Body of pancreas (tissue), 4 donors: ENCODE results near the gene EIF5AL1. TPM values are rescaled to one million over a fixed set of nuclear protein-coding genes. Genes with fewer than 3 reads are reported as not detected.

Experiments
- ATAC-seq: fragments of 150-250 bp; one replicate; pipeline ENCODE4 v1.9.1; 2016
- DNase-seq, 4 donors: peaks; one replicate each; pipeline ENCODE4 v3.0.0-alpha.2; 2019
- H3K27ac ChIP-seq, 4 donors: fragments of 200-600 bp; sonication (generic); 1 replicate in 3 of 4; 2 replicates in 1 of 4; pipeline versions ENCODE4 v1.5.1 to v1.6.1; 2016 to 2019; ENCODE audit warnings: mild to moderate bottlenecking in 1 of 4, mixed read lengths in 1 of 4, moderate library complexity in 1 of 4
- H3K27me3 ChIP-seq, 2 donors: fragments of 200-600 bp; sonication (generic); one replicate each; pipeline ENCODE4 v1.6.0; 2016; ENCODE audit warnings: mild to moderate bottlenecking in 1 of 2
- H3K36me3 ChIP-seq, 2 donors: fragments of 200-600 bp; sonication (generic); replicated peaks in 1 of 2; 2 replicates each; pipeline ENCODE4 v1.5.1; 2016; ENCODE audit warnings: low read depth in 2 of 2; ENCODE audit not compliant: insufficient read depth in 1 of 2
- H3K4me1 ChIP-seq: fragments of 200-600 bp; sonication (generic); one replicate; pipeline ENCODE4 v1.6.0; 2016
- H3K4me3 ChIP-seq, 2 donors: fragments of 200-600 bp; sonication (generic); 1 replicate in 1 of 2; 2 replicates in 1 of 2; pipeline ENCODE4 v1.5.1; 2016 to 2019
- H3K9me3 ChIP-seq, 3 donors: fragments of 200-600 bp; sonication (generic); 1 replicate in 2 of 3; 2 replicates in 1 of 3; pipeline ENCODE4 v1.5.1; 2016
- CTCF ChIP-seq, 7 experiments: fragments of 450-650 bp in 4 of 7; fragments of 200-600 bp in 3 of 7; sonication (generic) in 3 of 7; IDR thresholded peaks; one replicate each; pipeline ENCODE4 v1.5.1; 2016 to 2019; ENCODE audit warnings: antibody characterized with exemption in 7 of 7
- POLR2A ChIP-seq, 3 donors: fragments of 450-650 bp; IDR thresholded peaks; one replicate each; pipeline ENCODE4 v1.6.1; 2016; ENCODE audit warnings: antibody characterized with exemption in 3 of 3, mild to moderate bottlenecking in 2 of 3
- WGBS, 2 donors: methylation state at CpG; one replicate each; pipeline ENCODE4 v1.1.5; 2017; 5-methylcytosine and 5-hydroxymethylcytosine counted together
- intact Hi-C: fragments of 100-400 bp; cut with DNase I; formaldehyde crosslinking; loops from one replicate; pipeline ENCODE4 v1.15.1; 2023
- total RNA-seq, 2 donors: library from RNA; depleted of rRNA; stranded (reverse); fragments of >200 nt; gene quantifications; one replicate each; pipeline ENCODE4 v1.1.0, GENCODE V29; 2016

Gene EIF5AL1
- total RNA-seq, 2 donors from 2014 or later: not detected

DNA sequence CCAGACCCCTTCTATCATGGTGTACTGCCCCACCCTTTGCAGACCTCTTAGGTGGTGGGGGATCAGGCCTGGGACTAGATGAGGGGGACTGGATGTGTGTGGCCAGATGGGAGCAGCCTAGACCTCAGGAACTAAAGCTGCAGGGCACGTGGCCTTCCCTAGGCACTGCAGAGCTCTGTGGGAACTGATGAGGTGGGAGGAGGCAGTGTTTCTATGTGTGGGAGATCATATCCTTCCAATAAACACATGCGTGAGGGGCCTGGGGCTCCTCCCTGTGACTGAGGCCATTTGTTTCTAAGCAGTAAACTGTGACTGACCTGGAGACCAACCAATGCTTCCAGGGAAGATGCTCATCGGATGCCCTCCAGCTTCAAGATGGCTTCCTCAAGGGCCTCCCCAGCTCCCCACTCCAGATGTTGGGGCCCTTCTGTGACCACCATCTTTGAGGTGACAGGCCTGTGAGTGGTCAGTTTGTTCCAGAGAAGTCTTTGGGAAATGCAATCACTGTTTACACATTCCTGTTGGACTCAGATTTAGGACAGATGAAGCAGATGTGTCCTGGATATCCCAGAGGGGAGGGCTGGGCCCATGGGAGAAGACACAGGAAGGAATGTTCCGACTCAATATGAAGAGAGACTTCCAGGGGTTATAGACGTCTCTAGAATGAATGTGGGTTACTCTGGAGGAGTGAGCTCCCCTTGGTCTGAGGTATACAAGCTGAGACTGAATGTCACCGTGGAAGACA lies 43.3 kb upstream of the EIF5AL1 start:
- Histone ChIP-seq H3K4me3 (no peak overlapping the region), H3K9me3 (no peaks in the 10 kb centered on the region), H3K36me3 (no peaks in the 10 kb centered on the region), H3K27me3 (no peaks in the 10 kb centered on the region), H3K4me1 (peaks cover 10% of the 10 kb centered on the region), H3K27ac (no peak overlapping the region)
- no peak for TF ChIP-seq POLR2A (IDR thresholded peaks at IDR 0.05)
- no peak for TF ChIP-seq CTCF (IDR thresholded peaks at IDR 0.05)
- ATAC-seq (no peak), DNase-seq (peak in 1 of 4 donors; percentile 6)
- WGBS, 2 donors: 71 to 73% methylated on average over 5 to 6 of the region's 6 CpGs
- intact Hi-C loops: no loop called here

DNA sequence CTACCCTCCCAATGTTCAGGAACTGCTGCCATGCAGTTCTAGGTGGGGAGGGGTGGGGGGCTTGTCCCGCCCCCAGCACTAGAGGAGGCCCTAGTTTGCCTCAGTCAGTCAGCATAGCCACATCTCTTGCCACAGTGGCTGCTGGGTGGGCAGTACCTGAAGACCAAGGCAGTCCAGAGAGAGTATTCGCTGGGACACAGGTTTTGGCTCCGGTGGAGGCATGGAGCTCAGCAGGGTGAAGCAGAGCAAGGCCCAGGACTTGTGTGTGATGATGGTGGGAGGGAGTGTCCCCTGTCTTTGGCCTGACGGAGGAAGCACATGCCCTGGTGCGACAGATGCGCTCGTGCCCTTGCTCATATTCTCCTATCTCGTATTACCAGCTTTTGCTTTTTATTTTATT lies 42.2 kb upstream of the EIF5AL1 start:
- Histone ChIP-seq H3K9me3 (no peaks in the 10 kb centered on the region), H3K27me3 (no peaks in the 10 kb centered on the region), H3K27ac (no peak overlapping the region), H3K4me1 (peaks cover 10% of the 10 kb centered on the region), H3K36me3 (no peaks in the 10 kb centered on the region), H3K4me3 (no peak overlapping the region)
- WGBS, 2 donors: 89 to 91% methylated on average over 8 of the region's 8 CpGs
- TF ChIP-seq CTCF (IDR thresholded peaks at IDR 0.05) (no peak), POLR2A (IDR thresholded peaks at IDR 0.05) (no peak)
- intact Hi-C loops: no loop called here
- DNase-seq (peak in 1 of 4 donors; percentile 5), ATAC-seq (no peak)

- 91 to 92% methylated on average over 4 of the region's 4 CpGs for WGBS, 2 donors
- intact Hi-C loops: no loop called here
- ATAC-seq (no peak), DNase-seq (peak in 1 of 4 donors; percentile 2)
- no peaks in the 10 kb centered on the region for H3K9me3 ChIP-seq
- no peak overlapping the region for H3K27ac ChIP-seq
- TF ChIP-seq POLR2A (IDR thresholded peaks at IDR 0.05) (no peak), CTCF (IDR thresholded peaks at IDR 0.05) (no peak)
- no peaks in the 10 kb centered on the region for H3K36me3 ChIP-seq
- no peaks in the 10 kb centered on the region for H3K27me3 ChIP-seq
- H3K4me1 ChIP-seq: peaks cover 10% of the 10 kb centered on the region
- H3K4me3 ChIP-seq: no peak overlapping the region
Observed at GRCh38 chr10:79471776-79472175, 40.6 kb upstream of the EIF5AL1 start.

DNA sequence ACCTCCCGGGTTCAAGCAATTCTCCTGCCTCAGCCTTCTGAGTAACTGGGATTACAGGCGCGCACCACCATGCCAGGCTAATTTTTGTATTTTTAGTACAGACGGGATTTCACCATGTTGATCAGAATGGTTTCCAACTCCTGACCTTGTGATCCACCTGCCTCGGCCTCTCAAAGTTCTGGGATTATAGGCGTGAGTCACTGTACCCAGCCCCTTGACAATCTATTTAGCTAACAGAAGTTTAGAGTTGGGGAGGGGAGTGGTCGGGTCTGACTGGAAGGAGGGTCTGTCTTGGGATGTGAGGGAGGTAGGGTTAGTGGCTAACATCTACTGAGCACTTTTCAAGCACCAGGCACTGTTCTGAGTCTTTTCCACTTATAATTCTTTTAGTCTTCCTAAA lies 39.9 kb upstream of the EIF5AL1 start:
- no peaks in the 10 kb centered on the region for H3K27me3 ChIP-seq
- H3K36me3 ChIP-seq: no peaks in the 10 kb centered on the region
- intact Hi-C loops: no loop called here
- WGBS, 2 donors: 84 to 85% methylated on average over 7 of the region's 7 CpGs
- TF ChIP-seq POLR2A (IDR thresholded peaks at IDR 0.05) (no peak), CTCF (IDR thresholded peaks at IDR 0.05) (no peak)
- no peak overlapping the region for H3K27ac ChIP-seq
- H3K9me3 ChIP-seq: no peaks in the 10 kb centered on the region
- no peak overlapping the region for H3K4me3 ChIP-seq
- peaks cover 5% of the 10 kb centered on the region for H3K4me1 ChIP-seq
- no peak for ATAC-seq
- no peak for DNase-seq

GRCh38 chr10:79472951-79473350 lies 39.4 kb upstream of the EIF5AL1 start:
- ATAC-seq (no peak), DNase-seq (no peak)
- Histone ChIP-seq H3K4me1 (peaks cover under 1% of the 10 kb centered on the region), H3K9me3 (no peaks in the 10 kb centered on the region), H3K4me3 (no peak overlapping the region), H3K27me3 (no peaks in the 10 kb centered on the region), H3K36me3 (no peaks in the 10 kb centered on the region), H3K27ac (no peak overlapping the region)
- intact Hi-C loops: no loop called here
- 55 to 60% methylated on average over 5 of the region's 5 CpGs for WGBS, 2 donors
- TF ChIP-seq POLR2A (IDR thresholded peaks at IDR 0.05): no peak
- TF ChIP-seq CTCF (IDR thresholded peaks at IDR 0.05): no peak
